Hepatocyte (in vitro differentiated cells): Measurements from ENCODE around the gene NOXA1.

ENCODE experiments used
- CTCF ChIP-seq: fragments of 200-600 bp; sonication (generic); IDR thresholded peaks from 2 replicates; pipeline ENCODE4 v1.5.1; 2016; ENCODE audit warnings: antibody characterized with exemption, mild to moderate bottlenecking; ENCODE audit not compliant: poor library complexity
- EZH2 ChIP-seq: fragments of 200-600 bp; sonication (generic); IDR thresholded peaks from 2 replicates; pipeline ENCODE4 v1.6.1; 2016; ENCODE audit warnings: antibody characterized with exemption, mild to moderate bottlenecking, borderline replicate concordance
- EZH2phosphoT487 ChIP-seq: fragments of 200-600 bp; sonication (generic); IDR thresholded peaks from one replicate; pipeline ENCODE4 v1.6.1; 2018; ENCODE audit warnings: antibody characterized with exemption, mild to moderate bottlenecking, low read depth, moderate library complexity; ENCODE audit not compliant: unreplicated experiment, severe bottlenecking

- TF ChIP-seq CTCF (no peak), EZH2 (no peak), EZH2phosphoT487 (no peak)
These were observed 29.7 kb upstream of the NOXA1 start for GRCh38 chr9:137393176-137394150.
